IMR-90 (cell line): ENCODE measurements around the gene ZNF554.

Source experiments
- CTCF ChIP-seq: conservative IDR thresholded peaks from 2 replicates; pipeline ENCODE4 v1.5.1; 2012; ENCODE audit warnings: mild to moderate bottlenecking, low read depth, low read length, improper control_type of control experiment
- ELK1 ChIP-seq: fragments of 150-350 bp; IDR thresholded peaks from 2 replicates; pipeline ENCODE4 v1.6.1; 2016; ENCODE audit warnings: low read depth, mild to moderate bottlenecking, low read length, moderate library complexity, borderline replicate concordance
- MXI1 ChIP-seq: IDR thresholded peaks from 2 replicates; pipeline ENCODE4 v1.6.1; 2012; ENCODE audit warnings: low read depth, mild to moderate bottlenecking, low read length, moderate library complexity, borderline replicate concordance
- POLR2A ChIP-seq: IDR thresholded peaks from 2 replicates; pipeline ENCODE4 v1.6.1; 2012; ENCODE audit warnings: mild to moderate bottlenecking, low read depth, low read length
- RAD21 ChIP-seq: IDR thresholded peaks from 2 replicates; pipeline ENCODE4 v1.6.1; 2012; ENCODE audit warnings: low read length, improper control_type of control experiment
- RFX5 ChIP-seq: IDR thresholded peaks from 2 replicates; pipeline ENCODE4 v1.8.0; 2012; ENCODE audit warnings: low read depth, mild to moderate bottlenecking, low read length, moderate library complexity
- USF2 ChIP-seq: fragments of 150-350 bp; IDR thresholded peaks from 2 replicates; pipeline ENCODE4 v1.6.1; 2017; ENCODE audit warnings: mild to moderate bottlenecking, antibody characterized with exemption, low read length, low read depth

- no peak for TF ChIP-seq CTCF
- no peak for TF ChIP-seq MXI1
- TF ChIP-seq USF2 = no peak
- no peak for TF ChIP-seq POLR2A
- TF ChIP-seq RFX5 = no peak
- no peak for TF ChIP-seq ELK1
- TF ChIP-seq RAD21 = no peak
Observed at GRCh38 chr19:2848616-2849015, 28.9 kb downstream of the ZNF554 start.
